ENCODE data around the gene POLD3. TPM values are rescaled to one million over a fixed set of nuclear protein-coding genes. Genes with fewer than 3 reads are reported as not detected.

The POLD3 gene
- total RNA-seq, 1 experiment from 2014 or later, result 18.9 TPM

DNA sequence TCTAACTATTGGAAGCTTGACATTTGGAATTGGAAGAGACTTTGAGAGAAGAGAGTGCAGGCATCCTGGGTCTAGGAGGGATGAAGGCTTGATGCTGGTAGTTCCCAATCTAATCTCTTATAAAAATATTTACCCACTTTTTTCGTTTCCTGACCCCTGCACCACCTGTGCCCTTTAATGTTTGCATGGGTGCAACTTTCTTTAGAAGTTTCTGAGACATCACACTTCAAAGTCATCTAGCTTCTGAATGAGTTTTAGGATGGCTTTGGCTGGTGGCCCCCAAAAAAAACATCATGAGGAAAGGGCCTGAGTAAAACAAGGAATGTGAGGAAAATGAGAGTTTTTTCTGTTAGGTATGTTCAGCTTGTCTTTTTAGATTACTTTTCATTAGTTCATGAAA lies 1.1 kb downstream of the POLD3 start:
- H4K20me1 ChIP-seq (ENCODE audit: insufficient read depth), result no peaks in the 10 kb centered on the region
- H3K27me3 ChIP-seq (ENCODE audit: insufficient read depth, low read length), result no peaks in the 10 kb centered on the region
- peak overlapping the region; percentile 99 for H3K9ac ChIP-seq (ENCODE audit: low read length)
- RAD21 ChIA-PET (ENCODE audit: low non-redundant PET in 1 of 2, low total read pairs in 2 of 2, uncharacterized antibody in 2 of 2, unreplicated experiment in 2 of 2), result no interaction called here
- H3K4me3 ChIP-seq (replicated peaks in 1 of 2; ENCODE audit: low read depth in 1 of 2, low read length in 2 of 2), result peak overlapping the region; percentile 94 to 95
- peak overlapping the region; percentile 63; the same call in 1 of the 2 replicates for H3K27ac ChIP-seq (ENCODE audit: low read depth, low read length)
- intact Hi-C loops (cut with micrococcal nuclease), result no loop called here
- H3K36me3 ChIP-seq (ENCODE audit: control insufficient read depth in 1 of 2, insufficient read depth in 2 of 2, low read length in 2 of 2), result peaks cover 3 to 33% of the 10 kb centered on the region in 2 experiments; a peak in 2 of 4 replicates
- POLR2A ChIA-PET, result no interaction called here
- H3K9me2 ChIP-seq (ENCODE audit: insufficient read depth), result no peaks in the 10 kb centered on the region
- no peak overlapping the region for H2AFZ ChIP-seq (ENCODE audit: low read depth, low read length, poor library complexity, severe bottlenecking)
- BruUV-seq (replicated peaks), result no TSS peak
- CTCF ChIA-PET, result no interaction called here
- peak overlapping the region; percentile 86 for H3K4me2 ChIP-seq (ENCODE audit: low read length)
- H3K4me1 ChIP-seq (ENCODE audit: control insufficient read depth in 1 of 2, insufficient read depth in 2 of 2, low read length in 2 of 2), result peaks cover 15 to 23% of the 10 kb centered on the region in 2 experiments; a peak in 3 of 4 replicates
- DNase-seq (ENCODE audit: low read depth, low spot score) (no peak), ATAC-seq (no peak)
- H3K9me3 ChIP-seq (ENCODE audit: control insufficient read depth in 1 of 2, insufficient read depth in 1 of 2, low read depth in 1 of 2, low read length in 2 of 2), result no peaks in the 10 kb centered on the region
- peaks cover 53% of the 10 kb centered on the region for H3K79me2 ChIP-seq (ENCODE audit: insufficient read depth, low read length)
- TF ChIP-seq SIN3A (IDR thresholded peaks at IDR 0.05; ENCODE audit: low read depth) (no peak), RAD21 (IDR thresholded peaks at IDR 0.05; ENCODE audit: low read depth) (no peak), FOSL1 (IDR thresholded peaks at IDR 0.05; ENCODE audit: low read depth) (no peak), POLR2AphosphoS5 (IDR thresholded peaks at IDR 0.05; ENCODE audit: low read depth, low read length) (no peak), SRF (IDR thresholded peaks at IDR 0.05; ENCODE audit: low read depth) (no peak)

DNA sequence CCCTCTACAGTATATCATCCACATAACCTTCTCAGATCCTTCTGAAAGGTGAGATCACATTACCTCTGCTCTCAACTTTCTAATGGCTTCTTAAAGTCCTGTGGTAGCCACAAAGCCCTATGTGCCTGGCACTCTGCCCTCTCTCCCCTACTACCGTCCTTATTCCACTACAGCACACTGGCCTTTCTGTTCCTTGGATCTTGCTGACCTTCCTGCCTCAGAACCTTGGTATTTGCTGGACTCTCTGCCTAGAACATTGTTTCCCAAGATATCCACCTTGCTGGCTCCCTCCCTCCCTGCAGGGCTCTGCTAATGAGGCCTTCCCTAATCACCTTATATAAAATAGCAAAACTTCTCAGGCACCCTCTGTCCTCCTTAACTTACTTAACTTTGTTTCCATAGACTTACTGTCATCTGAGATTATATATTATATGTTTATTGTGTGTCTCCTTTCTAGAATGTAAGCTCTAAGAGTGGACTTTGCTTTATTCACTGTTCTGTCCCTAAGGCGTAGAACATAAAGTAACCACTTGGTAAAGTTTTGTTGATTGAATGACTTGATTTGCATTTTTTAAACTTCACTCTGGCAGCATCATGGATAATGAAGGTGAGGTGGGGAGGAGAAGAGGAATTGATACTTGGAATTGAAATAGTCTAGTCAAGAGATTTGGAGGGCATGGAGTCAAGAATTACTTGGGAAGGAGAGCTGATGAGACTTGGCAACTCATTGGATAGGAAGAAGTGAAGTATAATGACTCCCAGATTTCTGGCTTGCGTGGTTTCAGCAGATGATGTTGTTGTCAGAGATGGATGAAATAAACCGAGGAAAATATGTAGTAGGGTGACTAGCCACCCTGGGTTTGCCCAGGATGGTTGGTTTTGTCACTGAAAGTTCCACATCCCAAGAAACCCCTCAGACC lies 10.5 kb downstream of the POLD3 start:
- no peaks in the 10 kb centered on the region for H3K9me3 ChIP-seq (ENCODE audit: control insufficient read depth in 1 of 2, insufficient read depth in 1 of 2, low read depth in 1 of 2, low read length in 2 of 2)
- ChIA-PET RAD21 (ENCODE audit: low non-redundant PET in 1 of 2, low total read pairs in 2 of 2, uncharacterized antibody in 2 of 2, unreplicated experiment in 2 of 2) (no interaction called here), POLR2A (interaction anchor here (1.3 kb wide), 1 partner anchor 10 kb away, joined by 3 read pairs; the partner anchor contains the start of gene POLD3), CTCF (interaction anchor here (0.8 kb wide), 1 partner anchor 100 kb away, joined by 3 read pairs; no protein-coding TSS in a partner anchor)
- ATAC-seq, result no peak
- H3K36me3 ChIP-seq (ENCODE audit: control insufficient read depth in 1 of 2, insufficient read depth in 2 of 2, low read length in 2 of 2), result peaks cover 8 to 24% of the 10 kb centered on the region in 2 experiments; a peak in 2 of 4 replicates
- intact Hi-C loops (cut with micrococcal nuclease), result no loop called here
- BruUV-seq (replicated peaks), result no TSS peak
- H3K27me3 ChIP-seq (ENCODE audit: insufficient read depth, low read length), result no peaks in the 10 kb centered on the region
- H3K4me3 ChIP-seq (replicated peaks in 1 of 2; ENCODE audit: low read depth in 1 of 2, low read length in 2 of 2), result no peak overlapping the region
- TF ChIP-seq CBX3 (IDR thresholded peaks at IDR 0.05; ENCODE audit: low read depth) (no peak), EGR1 (IDR thresholded peaks at IDR 0.05; ENCODE audit: low read depth) (no peak), EZH2 (IDR thresholded peaks at IDR 0.05) (no peak), POLR2A (IDR thresholded peaks at IDR 0.05; ENCODE audit: borderline replicate concordance, extremely low read depth, insufficient read depth, insufficient read length) (no peak), POLR2AphosphoS5 (IDR thresholded peaks at IDR 0.05; ENCODE audit: low read depth, low read length) (no peak), FOSL1 (IDR thresholded peaks at IDR 0.05; ENCODE audit: low read depth) (no peak), ZFX (IDR thresholded peaks at IDR 0.05) (no peak), SRF (IDR thresholded peaks at IDR 0.05; ENCODE audit: low read depth) (no peak)
- TF ChIP-seq, protein P1, sequence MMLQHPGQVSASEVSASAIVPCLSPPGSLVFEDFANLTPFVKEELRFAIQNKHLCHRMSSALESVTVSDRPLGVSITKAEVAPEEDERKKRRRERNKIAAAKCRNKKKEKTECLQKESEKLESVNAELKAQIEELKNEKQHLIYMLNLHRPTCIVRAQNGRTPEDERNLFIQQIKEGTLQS (IDR thresholded peaks at IDR 0.05), result no peak
- TF ChIP-seq, protein P2, sequence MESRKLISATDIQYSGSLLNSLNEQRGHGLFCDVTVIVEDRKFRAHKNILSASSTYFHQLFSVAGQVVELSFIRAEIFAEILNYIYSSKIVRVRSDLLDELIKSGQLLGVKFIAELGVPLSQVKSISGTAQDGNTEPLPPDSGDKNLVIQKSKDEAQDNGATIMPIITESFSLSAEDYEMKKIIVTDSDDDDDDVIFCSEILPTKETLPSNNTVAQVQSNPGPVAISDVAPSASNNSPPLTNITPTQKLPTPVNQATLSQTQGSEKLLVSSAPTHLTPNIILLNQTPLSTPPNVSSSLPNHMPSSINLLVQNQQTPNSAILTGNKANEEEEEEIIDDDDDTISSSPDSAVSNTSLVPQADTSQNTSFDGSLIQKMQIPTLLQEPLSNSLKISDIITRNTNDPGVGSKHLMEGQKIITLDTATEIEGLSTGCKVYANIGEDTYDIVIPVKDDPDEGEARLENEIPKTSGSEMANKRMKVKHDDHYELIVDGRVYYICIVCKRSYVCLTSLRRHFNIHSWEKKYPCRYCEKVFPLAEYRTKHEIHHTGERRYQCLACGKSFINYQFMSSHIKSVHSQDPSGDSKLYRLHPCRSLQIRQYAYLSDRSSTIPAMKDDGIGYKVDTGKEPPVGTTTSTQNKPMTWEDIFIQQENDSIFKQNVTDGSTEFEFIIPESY (IDR thresholded peaks at IDR 0.05; ENCODE audit: extremely low read depth, insufficient replicate concordance, low read length), result no peak
- H3K79me2 ChIP-seq (ENCODE audit: insufficient read depth, low read length), result peaks cover 23% of the 10 kb centered on the region
- H3K9me2 ChIP-seq (ENCODE audit: insufficient read depth), result no peaks in the 10 kb centered on the region
- H2AFZ ChIP-seq (ENCODE audit: low read depth, low read length, poor library complexity, severe bottlenecking), result no peak overlapping the region
- no peak overlapping the region for H3K9ac ChIP-seq (ENCODE audit: low read length)
- H3K4me2 ChIP-seq (ENCODE audit: low read length), result no peak overlapping the region
- H3K4me1 ChIP-seq (ENCODE audit: control insufficient read depth in 1 of 2, insufficient read depth in 2 of 2, low read length in 2 of 2), result no peaks in the 10 kb centered on the region
- no peak overlapping the region for H3K27ac ChIP-seq (ENCODE audit: low read depth, low read length)
- H4K20me1 ChIP-seq (ENCODE audit: insufficient read depth), result no peaks in the 10 kb centered on the region
- DNase-seq (ENCODE audit: low read depth, low spot score), result no peak
